Measurements from ENCODE around the gene KIAA1549.

The KIAA1549 gene

GRCh38 chr7:138853448-138853847 lies 127.7 kb downstream of the KIAA1549 start:
- no peak for DNase-seq (ENCODE audit: low spot score)
- TF ChIP-seq CTCF (IDR thresholded peaks at IDR 0.05; ENCODE audit: extremely low read depth, missing control alignments), result no peak

GRCh38 chr7:138852469-138852868 lies 128.7 kb downstream of the KIAA1549 start:
- TF ChIP-seq CTCF (IDR thresholded peaks at IDR 0.05; ENCODE audit: extremely low read depth, missing control alignments), result no peak
- DNase-seq (ENCODE audit: low spot score), result no peak

- DNase-seq (ENCODE audit: low spot score), result no peak
- TF ChIP-seq CTCF (IDR thresholded peaks at IDR 0.05; ENCODE audit: extremely low read depth, missing control alignments), result no peak
Measured at GRCh38 chr7:138849701-138850100, 131.5 kb downstream of the KIAA1549 start.

GRCh38 chr7:138848056-138848980 lies 132.9 kb downstream of the KIAA1549 start:
- TF ChIP-seq CTCF (IDR thresholded peaks at IDR 0.05; ENCODE audit: extremely low read depth, missing control alignments), result no peak
- no peak for DNase-seq (ENCODE audit: low spot score)

- no peak for DNase-seq (ENCODE audit: low spot score)
- TF ChIP-seq CTCF (IDR thresholded peaks at IDR 0.05; ENCODE audit: extremely low read depth, missing control alignments), result no peak
Measured at GRCh38 chr7:138845711-138846110, 135.5 kb downstream of the KIAA1549 start.

GRCh38 chr7:138843632-138844580 lies 137.3 kb downstream of the KIAA1549 start:
- no peak for DNase-seq (ENCODE audit: low spot score)
- TF ChIP-seq CTCF (IDR thresholded peaks at IDR 0.05; ENCODE audit: extremely low read depth, missing control alignments), result no peak

- DNase-seq (ENCODE audit: low spot score), result no peak
- TF ChIP-seq CTCF (IDR thresholded peaks at IDR 0.05; ENCODE audit: extremely low read depth, missing control alignments), result no peak
Measured at GRCh38 chr7:138842111-138842510, 139.1 kb downstream of the KIAA1549 start.
